ENCODE data around the gene LRRC59. TPM values are rescaled to one million over a fixed set of nuclear protein-coding genes. Genes with fewer than 3 reads are reported as not detected.
A peak's percentile ranks its signal among the peaks of the same experiment; 100 is the strongest.

LRRC59 gene
- total RNA-seq, 1 experiment from 2014 or later, result 106 TPM

DNA sequence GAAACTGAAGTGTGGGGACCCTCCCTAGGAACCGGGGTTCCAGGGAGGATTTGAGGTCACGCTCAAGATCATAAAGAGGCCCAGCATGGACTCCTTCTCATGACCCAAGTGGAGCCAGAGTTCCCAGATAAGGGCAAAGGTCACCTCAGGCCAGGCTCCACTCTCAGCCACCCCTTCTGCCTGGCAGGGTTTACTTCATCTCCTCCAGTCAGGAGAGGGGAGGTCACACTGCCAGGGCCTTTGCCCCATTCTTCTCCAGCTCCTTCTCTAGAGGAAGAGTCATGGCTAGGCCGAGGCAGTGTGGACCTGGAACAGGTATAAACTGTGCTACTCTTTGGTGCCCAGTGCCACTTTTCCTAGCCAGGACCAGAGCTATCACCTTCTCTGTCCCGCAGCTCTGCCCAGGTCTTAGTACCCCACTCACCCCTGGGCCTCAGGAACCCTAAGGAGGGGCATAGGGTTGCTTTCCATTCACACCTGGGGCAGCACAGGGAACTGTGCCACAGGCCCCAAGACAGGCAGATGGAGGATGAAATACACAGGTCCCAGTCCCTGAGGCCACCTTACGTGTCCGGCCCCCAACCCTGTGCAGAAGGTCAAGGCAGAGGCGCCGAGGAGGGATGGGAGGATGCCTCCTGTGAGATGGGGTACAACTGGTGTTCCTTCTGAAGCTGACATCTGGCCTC lies 27.8 kb upstream of the LRRC59 start:
- H3K14ac ChIP-seq (ENCODE audit: insufficient read depth, low read length), result peak overlapping the region; percentile 1; the same call in 1 of the 2 replicates
- H4K8ac ChIP-seq (replicated peaks; ENCODE audit: insufficient read length, low read depth, low read length), result no peak overlapping the region
- H3K23ac ChIP-seq (ENCODE audit: insufficient read length, low read depth, low read length), result no peak overlapping the region
- Mint-ChIP-seq H3K27me3 (ENCODE audit: low read depth) (peaks cover 20% of the 10 kb centered on the region), H3K4me1 (peaks cover 16 to 20% of the 10 kb centered on the region in 2 experiments), H3K27ac (no peak overlapping the region), H3K4me3 (peak overlapping the region; percentile 71 to 84), H3K36me3 (ENCODE audit: insufficient read depth in 1 of 3, low read depth in 3 of 3) (peaks cover 0 to 5% (median 0%) of the 10 kb centered on the region in 3 experiments; a peak in 2 of 7 replicates), H3K9me3 (peaks cover 3 to 4% of the 10 kb centered on the region in 2 experiments; a peak in 4 of 5 replicates)
- no peak overlapping the region for H3T11ph ChIP-seq (ENCODE audit: low read length)
- no peaks in the 10 kb centered on the region; the same call in 1 of the 2 replicates for H3K27me3 ChIP-seq (ENCODE audit: insufficient read depth, low read length)
- H3K23me2 ChIP-seq (ENCODE audit: insufficient read length, low read depth, low read length, poor library complexity, severe bottlenecking), result peaks cover 12% of the 10 kb centered on the region
- no peaks in the 10 kb centered on the region for H3K9me3 ChIP-seq (ENCODE audit: control insufficient read depth, low read depth, low read length)
- no peaks in the 10 kb centered on the region; the same call in 1 of the 2 replicates for H3K4me1 ChIP-seq (ENCODE audit: insufficient read depth, low read length)
- no peak overlapping the region for H2BK5ac ChIP-seq (ENCODE audit: insufficient read length, low read length)
- no peak overlapping the region for H3K9ac ChIP-seq (ENCODE audit: extremely low read depth, insufficient read length, low read length)
- H4K20me1 ChIP-seq (ENCODE audit: control insufficient read depth, insufficient read depth, insufficient read length), result no peaks in the 10 kb centered on the region
- TF ChIP-seq, protein P1, sequence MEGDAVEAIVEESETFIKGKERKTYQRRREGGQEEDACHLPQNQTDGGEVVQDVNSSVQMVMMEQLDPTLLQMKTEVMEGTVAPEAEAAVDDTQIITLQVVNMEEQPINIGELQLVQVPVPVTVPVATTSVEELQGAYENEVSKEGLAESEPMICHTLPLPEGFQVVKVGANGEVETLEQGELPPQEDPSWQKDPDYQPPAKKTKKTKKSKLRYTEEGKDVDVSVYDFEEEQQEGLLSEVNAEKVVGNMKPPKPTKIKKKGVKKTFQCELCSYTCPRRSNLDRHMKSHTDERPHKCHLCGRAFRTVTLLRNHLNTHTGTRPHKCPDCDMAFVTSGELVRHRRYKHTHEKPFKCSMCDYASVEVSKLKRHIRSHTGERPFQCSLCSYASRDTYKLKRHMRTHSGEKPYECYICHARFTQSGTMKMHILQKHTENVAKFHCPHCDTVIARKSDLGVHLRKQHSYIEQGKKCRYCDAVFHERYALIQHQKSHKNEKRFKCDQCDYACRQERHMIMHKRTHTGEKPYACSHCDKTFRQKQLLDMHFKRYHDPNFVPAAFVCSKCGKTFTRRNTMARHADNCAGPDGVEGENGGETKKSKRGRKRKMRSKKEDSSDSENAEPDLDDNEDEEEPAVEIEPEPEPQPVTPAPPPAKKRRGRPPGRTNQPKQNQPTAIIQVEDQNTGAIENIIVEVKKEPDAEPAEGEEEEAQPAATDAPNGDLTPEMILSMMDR (conservative IDR thresholded peaks at IDR 0.05), result no peak
- no peak overlapping the region for H3K27ac ChIP-seq (ENCODE audit: insufficient read length, low read depth, low read length)
- no peak overlapping the region for H2BK12ac ChIP-seq (ENCODE audit: insufficient read length, low read depth, low read length)
- H2AFZ ChIP-seq (ENCODE audit: low read length), result no peak overlapping the region
- no peaks in the 10 kb centered on the region for H3K79me1 ChIP-seq (ENCODE audit: insufficient read depth, low read depth, low read length, poor library complexity, severe bottlenecking)
- H3K56ac ChIP-seq (ENCODE audit: insufficient read length, low read depth, low read length), result no peak overlapping the region
- H3K4ac ChIP-seq (ENCODE audit: low read depth, low read length), result no peak overlapping the region
- H2BK15ac ChIP-seq (ENCODE audit: low read depth, low read length), result no peak overlapping the region
- no peak for DNase-seq
- no peaks in the 10 kb centered on the region for H3K79me2 ChIP-seq (ENCODE audit: insufficient read depth, low read length)
- no CpG with 5 or more reads among the region's 8 CpGs for WGBS (ENCODE audit: extremely low coverage, insufficient read length, low lambda C conversion rate)
- no peak overlapping the region for H4K91ac ChIP-seq (ENCODE audit: insufficient read length, low read depth, low read length)
- peak overlapping the region; percentile 55 for H3K4me2 ChIP-seq (ENCODE audit: insufficient read depth, insufficient read length, low read length)
- no peak overlapping the region for H2AK5ac ChIP-seq (ENCODE audit: insufficient read length, low read length)
- no peak overlapping the region for H2BK20ac ChIP-seq (ENCODE audit: low read depth, low read length, poor library complexity, severe bottlenecking)
- no peak overlapping the region for H4K5ac ChIP-seq (ENCODE audit: insufficient read length, low read depth, low read length)
- H2BK120ac ChIP-seq (ENCODE audit: low read depth, low read length, poor library complexity, severe bottlenecking), result no peak overlapping the region
- H3K18ac ChIP-seq (ENCODE audit: insufficient read length, low read depth, low read length), result no peak overlapping the region
